22Rv1 (cell line): Measurements from ENCODE around the gene ZNF700.
"Not testable (repeated sequence)": the region's sequence is repeated elsewhere in the genome, so short reads cannot be mapped to it uniquely, and the experiment has no call there.

Experiments used
- ZFX ChIP-seq: fragments of 450-650 bp; IDR thresholded peaks from 2 replicates; pipeline ENCODE4 v1.6.1; 2017; ENCODE audit warnings: antibody characterized with exemption, borderline replicate concordance
- TF ChIP-seq, protein P1 (sequence below): fragments of 450-650 bp; IDR thresholded peaks from 2 replicates; pipeline ENCODE4 v1.5.1; 2017; ENCODE audit warnings: mild to moderate bottlenecking

DNA sequence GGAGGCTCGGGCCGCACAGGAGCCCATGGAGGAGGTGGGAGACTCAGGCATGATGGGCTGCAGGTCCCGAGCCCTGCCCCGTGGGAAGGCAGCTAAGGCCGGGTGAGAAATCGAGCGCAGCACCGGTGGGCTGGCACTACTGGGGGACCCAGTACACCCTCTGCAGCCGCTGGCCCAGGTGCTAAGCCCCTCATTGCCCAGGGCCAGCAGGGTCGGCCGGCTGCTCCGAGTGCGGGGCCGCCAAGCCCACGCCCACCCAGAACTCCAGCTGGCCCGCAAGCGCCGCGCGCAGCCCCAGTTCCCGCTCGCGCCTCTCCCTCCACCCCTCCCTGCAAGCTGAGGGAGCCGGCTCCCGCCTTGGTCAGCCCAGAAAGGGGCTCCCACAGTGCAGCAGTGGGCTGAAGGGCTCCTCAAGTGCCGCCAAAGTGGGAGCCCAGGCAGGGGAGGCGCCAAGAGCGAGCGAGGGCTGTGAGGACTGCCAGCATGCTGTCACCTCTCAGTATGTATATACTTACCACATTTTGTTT lies 16.5 kb downstream of the ZNF700 start:
- TF ChIP-seq, protein P1, sequence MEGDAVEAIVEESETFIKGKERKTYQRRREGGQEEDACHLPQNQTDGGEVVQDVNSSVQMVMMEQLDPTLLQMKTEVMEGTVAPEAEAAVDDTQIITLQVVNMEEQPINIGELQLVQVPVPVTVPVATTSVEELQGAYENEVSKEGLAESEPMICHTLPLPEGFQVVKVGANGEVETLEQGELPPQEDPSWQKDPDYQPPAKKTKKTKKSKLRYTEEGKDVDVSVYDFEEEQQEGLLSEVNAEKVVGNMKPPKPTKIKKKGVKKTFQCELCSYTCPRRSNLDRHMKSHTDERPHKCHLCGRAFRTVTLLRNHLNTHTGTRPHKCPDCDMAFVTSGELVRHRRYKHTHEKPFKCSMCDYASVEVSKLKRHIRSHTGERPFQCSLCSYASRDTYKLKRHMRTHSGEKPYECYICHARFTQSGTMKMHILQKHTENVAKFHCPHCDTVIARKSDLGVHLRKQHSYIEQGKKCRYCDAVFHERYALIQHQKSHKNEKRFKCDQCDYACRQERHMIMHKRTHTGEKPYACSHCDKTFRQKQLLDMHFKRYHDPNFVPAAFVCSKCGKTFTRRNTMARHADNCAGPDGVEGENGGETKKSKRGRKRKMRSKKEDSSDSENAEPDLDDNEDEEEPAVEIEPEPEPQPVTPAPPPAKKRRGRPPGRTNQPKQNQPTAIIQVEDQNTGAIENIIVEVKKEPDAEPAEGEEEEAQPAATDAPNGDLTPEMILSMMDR: not testable (repeated sequence)
- not testable (repeated sequence) for TF ChIP-seq ZFX
